ENCODE results near the gene RPS15. TPM values are rescaled to one million over a fixed set of nuclear protein-coding genes. Genes with fewer than 3 reads are reported as not detected.

Gene RPS15
- total and polyA plus RNA-seq, 2 of the 13 experiments (the other 11 are each of a cell fraction or from before 2014, with no cell fraction given) = 695 to 1,411 TPM

GRCh38 chr19:1489463-1490310 is 51.5 kb downstream of the RPS15 start (continued):
- TF ChIP-seq ZNF687 (CRISPR knock-in tag; IDR thresholded peaks at IDR 0.05) = peak; percentile 69; the same call in 1 of the 2 replicates
- peak; percentile 69 for TF ChIP-seq ZNF883 (CRISPR knock-in tag; IDR thresholded peaks at IDR 0.05; ENCODE audit: not compliant biosample characterization)
- 0 out of 2 replicates have a peak, but pooled peaks have one; percentile 27 for TF ChIP-seq GLI4 (CRISPR knock-in tag; IDR thresholded peaks at IDR 0.05; ENCODE audit: borderline replicate concordance)
- 0 out of 2 replicates have a peak, but pooled peaks have one; percentile 49 for TF ChIP-seq ZNF160 (CRISPR knock-in tag; IDR thresholded peaks at IDR 0.05)
- no peak for TF ChIP-seq ARID3A (IDR thresholded peaks at IDR 0.05; ENCODE audit: low read depth, low read length)
- TF ChIP-seq EED (CRISPR knock-in tag; IDR thresholded peaks at IDR 0.05) = 0 out of 2 replicates have a peak, but pooled peaks have one; percentile 11
- no peak for TF ChIP-seq E2F1 (CRISPR knock-in tag; IDR thresholded peaks at IDR 0.05)
- peak; percentile 51; the same call in 1 of the 2 replicates for TF ChIP-seq TAF1 (CRISPR knock-in tag; IDR thresholded peaks at IDR 0.05)
- TF ChIP-seq ZNF713 (CRISPR knock-in tag; IDR thresholded peaks at IDR 0.05) = 0 out of 2 replicates have a peak, but pooled peaks have one; percentile 64
- TF ChIP-seq KDM5B (CRISPR knock-in tag; IDR thresholded peaks at IDR 0.05; ENCODE audit: borderline replicate concordance) = peak; percentile 82; the same call in 1 of the 2 replicates
- TF ChIP-seq ZNF607 (CRISPR knock-in tag; IDR thresholded peaks at IDR 0.05; ENCODE audit: borderline replicate concordance) = peak; percentile 73; the same call in 1 of the 2 replicates
- TF ChIP-seq HMGXB3 (CRISPR knock-in tag; IDR thresholded peaks at IDR 0.05; ENCODE audit: borderline replicate concordance) = 0 out of 2 replicates have a peak, but pooled peaks have one; percentile 18
- TF ChIP-seq ZNF234 (CRISPR knock-in tag; conservative IDR thresholded peaks at IDR 0.05) = no peak
- 0 out of 2 replicates have a peak, but pooled peaks have one; percentile 14 for TF ChIP-seq ZBTB38 (CRISPR knock-in tag; IDR thresholded peaks at IDR 0.05)
- no peak for TF ChIP-seq HNRNPLL (IDR thresholded peaks at IDR 0.05; ENCODE audit: low read depth, low read length, poor library complexity, severe bottlenecking)
